SKM-1 treated with dmso at 0.1 percent for 144 hours (cell line): ENCODE data around the gene UROC1.

Source experiments
- DNase-seq: peaks from one replicate; lab custom pipeline; 2025; ENCODE audit not compliant: unreplicated experiment; lab: John Stamatoyannopoulos, UW

The UROC1 gene

GRCh38 chr3:126496894-126497850 is 20.4 kb downstream of the UROC1 start:
- peak; percentile 35 for DNase-seq

- DNase-seq = no peak
Observed at GRCh38 chr3:126495786-126496185, 21.8 kb downstream of the UROC1 start.

GRCh38 chr3:126494970-126495230 is 22.7 kb downstream of the UROC1 start:
- DNase-seq = no peak

GRCh38 chr3:126494204-126494969 is 23.2 kb downstream of the UROC1 start:
- DNase-seq = no peak

- DNase-seq = no peak
Observed at GRCh38 chr3:126493739-126494138, 23.8 kb downstream of the UROC1 start.

GRCh38 chr3:126493051-126493450 is 24.5 kb downstream of the UROC1 start:
- DNase-seq = no peak

GRCh38 chr3:126491221-126492013 is 26.2 kb downstream of the UROC1 start:
- peak; percentile 31 for DNase-seq

- DNase-seq = no peak
Observed at GRCh38 chr3:126490619-126491018, 27.0 kb downstream of the UROC1 start.

- no peak for DNase-seq
Observed at GRCh38 chr3:126488886-126489569, 28.5 kb downstream of the UROC1 start.

GRCh38 chr3:126488185-126488584 is 29.4 kb downstream of the UROC1 start:
- no peak for DNase-seq

GRCh38 chr3:126487151-126487771 is 30.3 kb downstream of the UROC1 start:
- peak; percentile 71 for DNase-seq

GRCh38 chr3:126486360-126486847 is 31.2 kb downstream of the UROC1 start:
- no peak for DNase-seq

- DNase-seq = no peak
Observed at GRCh38 chr3:126485956-126486355, 31.6 kb downstream of the UROC1 start.

- DNase-seq = no peak
Observed at GRCh38 chr3:126485176-126485897, 32.2 kb downstream of the UROC1 start.

- no peak for DNase-seq
Observed at GRCh38 chr3:126484662-126485061, 32.9 kb downstream of the UROC1 start.

- no peak for DNase-seq
Observed at GRCh38 chr3:126484148-126484547, 33.4 kb downstream of the UROC1 start.

- no peak for DNase-seq
Observed at GRCh38 chr3:126483321-126483761, 34.2 kb downstream of the UROC1 start.

- no peak for DNase-seq
Observed at GRCh38 chr3:126482503-126483255, 34.9 kb downstream of the UROC1 start.
